Cerebellar cortex (tissue), 1 donor: ENCODE results near the gene CTDSPL.
A peak's percentile ranks its signal among the peaks of the same experiment; 100 is the strongest.

Experiments
- DNase-seq: peaks from one replicate; pipeline ENCODE4 v3.0.0-alpha.2; 2015; ENCODE audit warnings: low spot score

Gene CTDSPL

DNA sequence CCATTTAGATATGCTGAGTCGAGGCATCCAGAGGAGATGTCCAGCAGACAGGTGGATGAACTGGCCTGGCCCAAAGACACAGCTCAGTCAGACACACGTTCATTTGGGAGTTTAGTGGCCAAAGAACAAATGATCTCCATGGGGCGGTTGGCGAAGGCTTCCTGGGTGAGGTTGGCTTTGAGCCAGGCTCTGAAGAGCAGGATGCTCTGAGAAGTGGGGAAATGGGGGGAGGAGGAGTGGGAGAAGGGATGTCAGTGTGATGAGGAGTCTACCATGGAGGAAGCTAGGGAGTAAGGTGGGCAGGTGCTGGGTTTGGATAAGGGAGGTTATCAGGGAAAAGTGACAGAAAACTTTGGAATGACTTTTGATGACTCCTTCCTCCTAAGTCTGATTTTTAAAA is 81.4 kb downstream of the CTDSPL start:
- DNase-seq, result no peak

DNA sequence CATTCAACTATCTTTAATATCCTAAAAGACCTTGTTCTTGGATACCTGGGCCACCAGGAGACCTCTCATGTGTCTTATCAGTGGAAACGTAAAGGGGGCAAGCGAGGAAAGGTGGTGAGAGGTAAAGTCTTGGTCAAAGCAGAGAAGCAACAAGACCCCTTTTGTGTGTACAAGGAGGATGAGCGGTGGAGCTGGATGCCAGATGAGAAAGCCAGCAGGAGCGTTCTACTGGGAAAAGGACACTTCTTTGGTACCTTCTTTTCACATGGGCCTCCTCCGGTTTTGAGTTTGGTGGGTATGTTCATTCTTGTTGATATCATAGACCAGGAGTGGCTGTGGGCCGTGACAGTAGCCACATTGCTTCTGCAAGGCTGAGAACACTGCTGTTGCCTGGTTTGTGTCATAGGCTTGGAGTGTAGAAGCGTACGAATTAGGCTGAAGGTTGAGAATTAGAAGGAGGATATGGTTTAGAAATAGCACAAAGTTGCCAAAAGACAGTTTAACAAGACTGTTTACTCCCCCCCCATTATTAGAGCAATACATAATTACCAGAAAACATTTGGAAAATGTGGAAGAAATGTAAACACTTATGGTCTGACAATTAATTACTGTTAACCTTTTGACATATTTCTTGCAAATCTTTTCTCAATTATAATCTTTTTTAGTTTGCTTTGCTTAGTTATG is 82.1 kb downstream of the CTDSPL start:
- DNase-seq, result no peak

DNA sequence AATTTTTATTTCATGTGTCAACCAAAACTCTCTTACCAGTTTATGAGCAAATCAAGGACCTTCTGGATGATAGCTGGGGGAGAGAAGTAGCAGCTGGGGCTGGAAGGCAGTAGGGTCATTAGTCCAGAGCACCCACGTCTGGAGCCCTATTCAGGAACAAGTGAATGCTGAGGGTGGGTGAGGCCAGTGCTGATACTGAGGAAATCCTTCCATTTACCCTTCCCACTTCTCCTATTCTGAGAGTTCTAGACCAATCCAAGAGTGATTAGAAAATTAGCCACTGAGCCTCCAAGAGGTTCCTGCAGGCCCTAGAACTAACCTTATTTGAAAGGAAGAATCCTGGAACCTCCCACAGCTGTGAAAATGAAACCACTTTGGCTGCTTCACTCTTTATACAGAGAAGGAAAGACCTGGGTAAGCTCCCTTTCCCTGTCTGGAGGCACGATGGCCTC is 82.7 kb downstream of the CTDSPL start:
- DNase-seq, result peak; percentile 59

DNA sequence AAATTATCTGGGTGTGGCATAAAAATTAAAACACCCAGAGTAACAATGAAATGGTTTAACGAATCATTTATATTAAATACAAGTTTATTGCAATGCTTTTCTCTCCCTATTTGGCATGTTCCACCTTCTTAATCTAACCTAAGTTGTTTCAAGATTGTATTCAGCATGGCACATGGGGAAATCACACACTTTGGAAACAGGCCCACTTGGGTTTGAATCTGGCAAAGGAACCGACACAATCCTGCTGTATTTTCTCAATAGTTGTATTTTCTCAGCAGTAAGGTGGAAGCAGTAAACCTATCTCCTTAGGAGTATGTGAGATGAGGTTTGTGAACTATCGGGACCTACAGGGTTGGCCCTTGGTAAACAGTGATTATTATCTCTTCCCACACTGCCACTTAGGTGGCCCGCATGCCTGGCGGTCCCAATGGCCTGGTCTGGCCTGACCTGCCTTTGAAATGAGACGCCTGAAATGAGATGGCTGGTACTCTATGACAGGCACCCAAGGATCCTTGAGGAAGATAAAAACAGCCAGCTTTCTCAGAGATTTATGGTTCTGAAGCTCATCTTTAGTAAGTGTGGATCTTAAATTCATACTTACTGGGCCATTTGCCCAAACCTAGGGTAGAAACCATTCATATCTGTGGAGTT is 83.6 kb downstream of the CTDSPL start:
- DNase-seq, result no peak

DNA sequence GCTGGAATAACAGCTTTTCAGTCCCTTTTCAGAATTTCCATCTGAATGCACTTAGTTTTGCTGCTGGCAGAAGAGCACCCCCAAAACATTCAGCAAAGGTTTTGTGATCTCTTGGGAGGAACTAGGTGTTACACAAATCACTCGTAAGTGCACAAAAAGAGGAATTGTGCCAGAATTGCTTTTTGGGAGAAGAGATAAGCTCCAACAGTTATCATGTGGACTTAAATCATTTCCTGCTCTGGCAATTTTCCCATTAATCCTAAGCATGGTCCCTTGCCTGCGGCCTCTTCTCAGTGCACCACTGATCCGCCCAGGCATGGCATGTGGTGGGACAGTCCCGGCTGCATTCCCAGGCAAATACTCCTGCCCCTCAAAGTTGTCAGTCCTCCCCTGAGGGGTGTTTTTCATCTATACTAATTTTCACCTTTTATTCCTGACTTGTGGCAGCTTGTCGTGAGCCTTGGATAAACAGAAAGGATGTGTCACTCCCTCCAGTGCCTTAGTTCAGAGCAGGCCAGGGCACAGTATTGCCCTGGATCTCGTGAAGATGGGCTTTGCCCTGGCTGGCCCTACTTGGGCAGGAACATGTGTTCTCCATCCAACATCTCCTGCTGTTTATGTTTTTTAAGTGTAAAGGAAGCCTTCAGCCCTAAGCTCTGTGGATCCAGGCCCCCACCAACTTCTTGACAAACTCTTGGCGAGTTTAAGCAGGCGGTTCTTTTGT is 84.3 kb downstream of the CTDSPL start:
- DNase-seq, result peak; percentile 68

DNA sequence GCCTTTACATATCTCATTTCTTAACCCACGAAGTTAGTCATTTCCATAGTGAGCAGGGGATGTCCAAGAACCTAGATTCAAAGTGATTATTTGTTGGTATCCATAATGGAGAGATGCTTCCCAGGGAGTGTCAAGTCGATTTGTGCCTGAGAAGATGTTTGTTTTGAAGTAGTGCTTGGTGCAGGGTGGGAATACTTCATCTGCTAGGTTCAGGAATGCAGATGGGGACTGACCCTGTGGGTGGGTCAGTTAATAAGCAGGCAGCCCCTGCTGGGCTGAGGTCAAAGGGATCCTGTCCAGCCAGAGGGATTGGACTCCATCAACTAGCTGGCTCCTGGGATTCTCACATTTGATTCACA is 84.8 kb downstream of the CTDSPL start:
- DNase-seq, result no peak

DNA sequence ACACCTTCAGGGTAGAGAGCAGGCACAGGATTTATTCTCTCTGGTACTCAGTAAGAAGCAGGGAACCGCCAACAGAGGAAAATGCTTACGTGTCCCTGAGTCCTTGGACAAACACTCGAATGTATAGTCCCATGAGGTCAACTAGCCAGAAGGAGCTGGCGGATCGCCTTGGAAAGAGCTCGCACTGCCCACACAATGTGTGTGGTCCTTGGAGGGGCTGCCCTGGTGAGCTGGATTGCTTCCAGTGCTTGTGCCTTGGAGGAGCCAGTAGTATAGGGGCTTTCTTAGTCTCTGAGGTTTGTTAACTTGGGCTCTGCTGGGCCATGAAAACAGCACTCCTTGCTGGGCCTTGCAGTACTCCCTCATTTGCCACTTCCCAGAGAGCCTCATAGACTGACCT is 88.2 kb downstream of the CTDSPL start:
- DNase-seq, result no peak

DNA sequence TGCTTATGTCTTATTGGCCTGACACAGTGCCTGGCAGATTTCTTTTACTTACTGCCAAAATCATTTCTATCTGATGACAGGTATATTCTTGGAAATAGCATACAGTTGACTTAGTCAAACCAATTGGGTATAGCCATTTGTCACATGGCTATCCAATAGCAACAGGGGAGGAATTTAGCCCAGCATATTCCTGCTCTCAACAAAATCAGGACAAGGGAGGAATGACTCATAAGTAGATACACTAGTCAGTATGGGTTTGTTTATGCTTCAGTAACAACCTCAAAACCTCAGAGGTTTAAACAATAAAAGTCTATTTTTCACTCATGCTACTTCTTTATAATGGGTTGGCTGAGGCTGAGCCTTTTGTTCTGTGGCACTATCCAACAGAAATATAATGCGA is 90.9 kb downstream of the CTDSPL start:
- DNase-seq, result no peak

DNA sequence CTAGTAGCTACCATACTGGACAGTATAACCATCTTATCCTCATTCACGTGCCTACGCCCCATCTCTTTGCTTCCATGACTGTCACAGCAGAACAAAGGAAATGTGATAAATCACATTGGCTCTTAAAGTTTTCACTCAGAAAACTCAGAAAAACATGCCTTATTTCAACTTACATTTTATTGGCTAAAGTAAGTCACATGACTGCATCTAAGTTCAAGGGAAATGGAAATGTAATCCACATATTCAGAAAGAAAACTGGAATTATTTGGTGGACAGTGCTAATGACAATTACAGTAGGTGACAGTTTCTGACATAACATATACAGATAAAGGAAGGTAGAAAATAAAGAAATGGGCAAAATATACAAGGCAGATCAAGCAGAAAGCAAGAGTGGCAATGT is 91.5 kb downstream of the CTDSPL start:
- DNase-seq, result no peak

DNA sequence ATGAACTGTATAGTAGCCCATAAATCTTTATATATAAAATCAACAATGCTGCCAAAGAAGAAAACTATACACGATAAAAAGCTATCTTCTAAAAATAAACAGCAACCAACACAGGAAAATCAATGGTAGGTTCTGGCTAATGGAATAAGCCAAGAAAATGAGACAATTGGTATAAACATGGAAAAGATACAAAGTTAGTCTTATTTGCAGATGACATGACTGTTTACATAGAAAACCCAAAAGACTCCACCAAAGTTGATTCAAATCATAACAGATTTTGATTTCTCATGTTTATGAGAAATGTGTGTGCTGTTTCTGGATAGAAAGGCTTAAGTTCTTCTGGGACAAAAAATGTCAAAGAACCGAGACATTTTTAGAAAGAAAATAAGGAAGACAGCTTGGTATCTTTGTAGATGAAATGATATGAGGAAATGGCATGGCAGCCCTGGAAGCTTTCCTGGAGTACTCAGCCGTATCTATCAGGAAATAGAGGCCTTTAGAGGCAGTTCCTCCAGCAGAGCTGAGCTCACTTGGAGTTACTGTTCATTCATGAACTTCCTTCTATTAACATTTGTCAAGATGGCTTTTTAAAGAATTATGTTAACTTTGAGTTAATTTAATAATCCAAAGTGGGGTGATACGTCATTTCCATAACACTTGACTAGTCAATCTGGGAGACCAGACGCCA is 92.2 kb downstream of the CTDSPL start:
- DNase-seq, result no peak

DNA sequence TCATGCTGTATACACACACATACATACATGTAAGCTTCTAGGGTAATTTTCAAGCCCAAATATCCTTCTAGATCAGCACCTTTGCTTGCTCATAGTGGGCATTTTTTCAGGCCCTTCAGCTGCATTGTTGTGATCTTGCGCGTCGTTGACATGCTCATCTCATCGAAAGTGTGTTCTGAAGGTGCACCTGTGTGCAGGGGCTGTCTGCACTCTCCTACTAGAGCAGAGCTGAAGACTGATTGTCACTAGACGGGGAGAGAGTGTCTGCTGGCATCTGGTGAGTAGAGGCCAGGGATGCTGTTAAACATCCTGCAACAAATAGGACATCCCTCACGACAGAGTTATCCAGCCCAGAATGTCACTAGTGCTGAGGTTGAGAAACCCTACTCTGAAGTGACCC is 93.2 kb downstream of the CTDSPL start:
- DNase-seq, result no peak

DNA sequence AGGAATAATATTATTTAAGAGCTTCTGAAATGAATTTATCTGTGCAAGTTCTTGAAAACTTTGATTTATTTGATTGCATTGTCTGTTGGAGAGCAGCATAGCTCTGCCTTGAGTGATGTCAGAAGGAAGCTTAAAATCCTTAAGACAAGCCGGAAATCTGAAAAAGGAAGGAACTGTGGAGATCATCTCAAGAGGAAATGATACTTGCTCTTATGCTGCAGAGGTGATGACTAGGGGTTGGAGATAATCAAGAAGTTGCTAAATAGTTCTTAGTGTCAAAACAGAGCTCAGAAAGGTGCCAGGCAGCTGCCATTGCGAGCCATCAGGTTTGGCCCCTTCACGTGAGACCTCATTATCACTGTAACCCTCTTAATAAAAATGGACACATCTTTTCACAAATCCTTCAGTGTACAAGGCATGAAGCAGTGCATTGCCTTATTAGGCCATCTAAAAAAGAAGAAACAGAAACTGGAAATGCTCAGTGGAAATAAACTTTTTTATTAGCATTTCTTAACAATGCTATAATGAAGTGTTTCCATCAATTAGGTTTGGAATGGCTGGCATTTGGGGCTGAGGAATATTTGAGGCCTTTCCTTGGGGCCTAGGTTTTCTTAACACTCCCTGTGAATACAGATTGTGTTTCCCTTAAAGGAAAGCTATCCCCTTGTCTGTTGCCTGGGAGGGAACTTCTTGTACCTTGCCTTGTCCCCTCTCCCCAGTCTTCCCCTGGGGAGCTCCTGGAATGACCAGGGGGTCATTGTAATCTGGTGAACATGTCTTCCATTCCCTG is 94.4 kb downstream of the CTDSPL start:
- peak; percentile 68 for DNase-seq

DNA sequence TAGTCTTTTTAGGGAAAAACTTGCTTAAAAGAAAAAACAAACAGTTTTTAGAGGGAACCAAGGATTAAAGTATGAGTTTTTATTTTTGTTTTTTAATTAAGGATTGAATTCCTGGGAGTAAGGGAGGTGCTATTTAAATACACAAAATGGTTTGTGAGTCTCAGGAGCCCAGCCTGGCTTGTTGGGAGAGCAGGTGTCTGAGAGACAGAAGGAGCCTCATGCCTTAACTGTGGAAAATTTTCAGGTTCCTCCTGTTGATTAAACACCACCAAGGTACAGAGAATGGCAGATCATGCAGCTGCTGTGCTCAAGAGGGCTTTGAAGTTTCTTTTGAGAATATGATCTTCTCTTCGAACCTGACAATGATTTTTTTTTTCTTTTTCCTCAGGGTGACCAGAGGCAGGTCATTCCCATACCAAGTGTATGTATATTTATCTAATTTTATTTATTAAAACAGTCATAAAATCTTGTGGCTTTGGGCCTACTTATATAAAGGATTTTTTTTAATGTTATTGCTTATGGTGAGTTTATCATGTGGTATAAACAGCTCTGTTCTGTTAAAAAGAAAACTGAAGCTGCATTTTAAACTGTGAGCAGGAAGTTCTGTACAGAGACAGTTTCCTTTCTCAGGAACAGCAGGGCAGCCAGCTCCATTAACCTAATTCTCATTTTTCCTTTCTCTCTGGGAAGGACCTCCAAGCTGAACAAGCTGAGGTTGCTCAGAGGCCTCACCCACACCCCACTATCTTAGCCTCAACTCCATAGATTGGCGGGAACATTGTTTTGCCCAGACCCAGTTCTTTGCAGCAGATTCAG is 95.3 kb downstream of the CTDSPL start:
- DNase-seq, result peak; percentile 66

DNA sequence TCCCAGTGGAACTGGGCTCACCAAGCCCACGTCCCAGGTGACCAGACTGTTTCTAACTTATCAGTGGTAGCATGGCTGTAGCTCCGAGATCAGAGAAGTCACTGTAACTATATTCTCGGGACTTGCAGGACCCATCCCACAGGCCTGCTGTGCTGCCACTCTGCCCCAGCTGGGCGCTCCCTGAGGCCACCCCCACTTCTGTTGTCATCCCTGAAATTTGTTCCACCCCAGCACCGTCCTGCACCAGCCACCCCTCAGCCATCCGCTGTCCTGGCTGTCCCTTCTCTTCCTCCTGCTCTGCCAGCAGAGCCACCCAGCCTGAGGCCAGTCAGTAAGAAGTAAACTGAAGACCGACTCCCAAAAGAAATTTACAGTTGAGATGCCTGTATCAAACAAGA is 95.9 kb downstream of the CTDSPL start:
- no peak for DNase-seq

DNA sequence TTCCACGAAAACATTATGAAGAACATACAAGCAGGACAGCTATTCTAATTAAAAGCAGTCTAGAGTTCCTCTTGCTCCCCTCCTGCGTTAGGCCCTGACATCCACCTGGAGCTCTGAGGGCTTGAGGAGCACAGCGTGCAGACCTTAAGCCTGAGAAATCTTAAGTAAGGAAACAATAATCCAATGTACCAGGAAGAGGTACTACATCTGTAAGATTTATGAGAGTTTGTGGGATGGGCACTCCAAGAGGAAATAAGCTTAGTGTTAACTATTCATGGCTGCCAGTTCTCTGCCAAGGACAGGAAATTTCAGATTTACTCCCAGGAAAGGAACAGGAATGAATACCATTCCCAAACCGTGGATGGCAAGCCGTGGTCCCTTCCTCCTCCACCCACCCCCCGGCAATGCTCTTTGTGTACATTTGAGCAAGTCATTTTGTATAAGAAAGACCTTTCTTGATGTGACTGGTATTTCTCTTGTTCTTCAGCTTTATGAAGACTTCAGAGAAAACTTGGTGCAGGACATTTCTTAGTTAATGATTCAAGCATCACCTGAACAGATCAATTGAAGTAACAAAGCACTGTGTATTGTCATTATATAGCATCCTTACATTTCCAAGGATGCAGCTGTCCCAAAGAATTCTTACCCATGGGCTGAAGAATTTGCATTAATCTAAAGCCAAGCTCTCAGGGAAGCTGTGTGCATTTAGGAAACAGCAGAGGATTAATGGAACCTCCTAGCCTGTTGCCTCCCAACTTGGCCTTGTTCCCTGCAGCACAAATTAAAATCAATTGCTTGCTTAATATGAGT is 100.1 kb downstream of the CTDSPL start:
- no peak for DNase-seq

DNA sequence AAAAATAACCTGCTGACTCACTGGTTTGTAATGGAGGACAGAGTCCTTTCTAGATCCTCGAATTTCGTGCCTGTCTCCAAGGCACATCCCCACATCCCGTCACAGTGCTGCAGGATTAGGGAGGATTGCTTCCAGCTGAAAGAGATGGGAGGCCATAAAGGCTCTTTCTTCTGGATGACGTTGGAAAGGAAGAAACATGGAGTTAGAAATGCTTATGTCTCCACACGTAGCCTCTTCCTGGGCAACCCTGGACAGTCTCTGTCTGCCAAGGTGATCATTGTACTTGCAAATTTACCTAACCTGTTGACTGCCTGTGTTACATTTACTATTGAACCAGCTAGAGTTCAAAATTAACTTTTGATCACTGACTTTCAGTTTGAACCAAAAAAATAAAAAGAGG is 101.3 kb downstream of the CTDSPL start:
- no peak for DNase-seq

DNA sequence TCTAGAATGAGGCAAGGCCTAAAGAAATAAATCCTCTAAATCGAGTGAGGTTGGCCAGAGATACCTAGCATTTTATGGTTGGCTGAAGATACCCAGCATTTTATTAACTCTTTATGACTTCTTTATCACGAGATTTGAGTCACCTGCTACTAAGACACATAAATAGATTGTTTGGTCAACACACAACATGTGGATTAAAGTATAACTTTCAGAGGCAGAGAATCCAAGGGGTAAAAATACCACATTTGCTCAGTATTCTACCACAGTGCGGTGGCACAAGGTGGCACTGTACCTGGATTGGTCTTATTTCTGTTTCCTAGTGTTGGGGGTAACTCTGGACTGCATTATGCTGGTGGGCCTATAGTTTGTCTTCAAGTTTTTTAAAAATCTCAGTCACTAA is 102.0 kb downstream of the CTDSPL start:
- DNase-seq, result no peak

DNA sequence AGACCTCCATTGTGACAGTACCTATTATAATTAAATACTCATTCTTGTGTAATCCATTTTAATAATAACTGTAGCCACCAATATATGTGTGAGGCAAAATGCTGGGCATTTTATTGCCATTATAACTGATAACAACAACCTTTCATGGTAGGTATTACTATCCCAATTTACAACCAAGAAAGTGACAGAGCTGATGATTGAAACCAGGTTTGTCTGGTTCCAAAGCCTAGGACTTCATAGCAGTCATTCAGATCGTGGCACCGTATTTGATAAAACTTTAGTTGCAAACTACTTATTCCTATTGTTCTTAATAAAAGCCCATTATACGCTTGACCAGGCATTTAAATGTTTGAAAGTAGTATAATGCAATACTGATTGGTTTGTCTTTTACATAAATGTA is 102.5 kb downstream of the CTDSPL start:
- DNase-seq, result no peak

DNA sequence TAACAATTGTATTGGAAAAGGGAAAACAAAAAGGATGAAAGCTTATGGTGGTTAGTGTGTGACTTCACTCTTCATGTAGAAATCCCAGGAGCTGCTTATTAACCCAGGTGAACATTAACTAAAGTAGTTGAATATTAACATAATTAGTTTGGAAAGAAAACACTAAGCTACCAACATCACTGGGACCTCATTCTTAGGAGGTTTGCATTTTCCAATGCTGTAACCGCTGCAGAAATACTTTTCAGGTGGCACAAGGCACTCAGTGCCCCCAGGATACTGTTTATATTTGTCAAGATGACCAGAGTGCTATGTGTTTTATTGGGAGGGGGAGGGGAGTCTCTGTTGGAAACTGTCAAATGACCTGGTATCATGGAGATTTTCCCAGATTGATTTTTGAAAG is 103.0 kb downstream of the CTDSPL start:
- DNase-seq, result no peak

DNA sequence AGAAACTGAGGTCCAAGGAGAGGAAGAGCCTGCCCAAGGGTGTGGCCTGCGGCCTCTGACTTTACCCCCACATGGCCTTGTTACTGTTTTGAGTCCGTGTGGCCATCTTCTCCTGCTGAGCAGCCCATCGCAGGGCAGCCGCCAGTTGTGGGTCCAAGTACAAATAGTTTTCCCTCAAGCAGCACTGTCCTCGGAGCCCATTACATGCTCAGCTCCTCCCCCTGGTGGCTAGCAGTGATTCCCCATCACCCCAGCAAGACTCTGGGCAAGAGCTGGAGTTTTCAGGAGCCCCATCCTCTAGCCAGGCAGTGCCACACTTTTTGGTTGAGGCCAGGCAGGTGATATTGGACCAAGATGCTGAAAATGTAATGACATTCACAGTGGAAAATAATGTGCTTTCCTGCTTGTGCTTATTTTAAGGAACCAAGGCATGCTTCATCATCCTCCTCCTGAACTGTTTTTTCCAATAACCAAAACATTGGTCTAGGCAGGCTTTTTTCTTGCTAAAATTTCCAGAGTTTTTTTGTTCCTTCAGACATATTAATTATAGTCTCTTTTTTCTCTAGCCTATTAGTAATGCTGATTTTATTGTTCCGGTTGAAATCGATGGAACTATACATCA is 105.7 kb downstream of the CTDSPL start:
- DNase-seq, result no peak
